ENCODE measurements around the gene CD2BP2. TPM values are rescaled to one million over a fixed set of nuclear protein-coding genes. Genes with fewer than 3 reads are reported as not detected.

The CD2BP2 gene
- total RNA-seq, 1 experiment from 2014 or later = 45.4 TPM

- Histone ChIP-seq H3K4me1 (ENCODE audit: low read length) (peaks cover 57% of the 10 kb centered on the region), H3K9me2 (replicated peaks; ENCODE audit: insufficient read depth, low read length) (no peaks in the 10 kb centered on the region), H4K20me1 (ENCODE audit: insufficient read depth, low read depth, low read length) (0 out of 2 replicates have a peak, but pooled peaks cover 4% of the 10 kb centered on the region), H3K9me3 (ENCODE audit: low read length) (no peaks in the 10 kb centered on the region), H3K79me2 (ENCODE audit: low read length) (peaks cover 22% of the 10 kb centered on the region), H3K4me3 (ENCODE audit: low read length) (peak overlapping the region; percentile 77; the same call in 1 of the 2 replicates), H3K27ac (ENCODE audit: low read length) (peak overlapping the region; percentile 99), H3K4me2 (ENCODE audit: low read depth, low read length, poor library complexity, severe bottlenecking) (peak overlapping the region; percentile 100), H2AFZ (ENCODE audit: low read length) (no peak overlapping the region), H3K36me3 (ENCODE audit: insufficient read depth, low read length) (no peaks in the 10 kb centered on the region), H3K27me3 (ENCODE audit: low read length) (no peaks in the 10 kb centered on the region), H3K9ac (ENCODE audit: low read length) (peak overlapping the region; percentile 97)
- DNase-seq = no peak
Observed at GRCh38 chr16:30380072-30380802, 25.1 kb upstream of the CD2BP2 start.

GRCh38 chr16:30379158-30379783 lies 24.2 kb upstream of the CD2BP2 start:
- H3K36me3 ChIP-seq (ENCODE audit: insufficient read depth, low read length) = no peaks in the 10 kb centered on the region
- peak overlapping the region; percentile 100 for H3K4me2 ChIP-seq (ENCODE audit: low read depth, low read length, poor library complexity, severe bottlenecking)
- peak overlapping the region; percentile 97 for H3K9ac ChIP-seq (ENCODE audit: low read length)
- H4K20me1 ChIP-seq (ENCODE audit: insufficient read depth, low read depth, low read length) = 0 out of 2 replicates have a peak, but pooled peaks cover 4% of the 10 kb centered on the region
- no peaks in the 10 kb centered on the region for H3K9me3 ChIP-seq (ENCODE audit: low read length)
- DNase-seq = peak; percentile 41
- H3K4me3 ChIP-seq (ENCODE audit: low read length) = peak overlapping the region; percentile 77
- peak overlapping the region; percentile 99 for H3K27ac ChIP-seq (ENCODE audit: low read length)
- H3K9me2 ChIP-seq (replicated peaks; ENCODE audit: insufficient read depth, low read length) = no peaks in the 10 kb centered on the region
- H3K4me1 ChIP-seq (ENCODE audit: low read length) = peaks cover 57% of the 10 kb centered on the region
- H3K27me3 ChIP-seq (ENCODE audit: low read length) = no peaks in the 10 kb centered on the region
- peaks cover 22% of the 10 kb centered on the region for H3K79me2 ChIP-seq (ENCODE audit: low read length)
- no peak overlapping the region for H2AFZ ChIP-seq (ENCODE audit: low read length)

GRCh38 chr16:30378236-30379157 lies 23.4 kb upstream of the CD2BP2 start:
- Histone ChIP-seq H3K4me3 (ENCODE audit: low read length) (peak overlapping the region; percentile 77), H3K36me3 (ENCODE audit: insufficient read depth, low read length) (no peaks in the 10 kb centered on the region), H3K27ac (ENCODE audit: low read length) (peak overlapping the region; percentile 99), H3K4me1 (ENCODE audit: low read length) (peaks cover 57% of the 10 kb centered on the region), H3K4me2 (ENCODE audit: low read depth, low read length, poor library complexity, severe bottlenecking) (peak overlapping the region; percentile 100), H4K20me1 (ENCODE audit: insufficient read depth, low read depth, low read length) (0 out of 2 replicates have a peak, but pooled peaks cover 4% of the 10 kb centered on the region), H3K27me3 (ENCODE audit: low read length) (no peaks in the 10 kb centered on the region), H3K9me3 (ENCODE audit: low read length) (no peaks in the 10 kb centered on the region), H2AFZ (ENCODE audit: low read length) (no peak overlapping the region), H3K79me2 (ENCODE audit: low read length) (peaks cover 22% of the 10 kb centered on the region), H3K9ac (ENCODE audit: low read length) (peak overlapping the region; percentile 99), H3K9me2 (replicated peaks; ENCODE audit: insufficient read depth, low read length) (no peaks in the 10 kb centered on the region)
- peak; percentile 100 for DNase-seq

- H3K27ac ChIP-seq (ENCODE audit: low read length) = peak overlapping the region; percentile 99
Observed at GRCh38 chr16:30377812-30378235, 22.7 kb upstream of the CD2BP2 start.

GRCh38 chr16:30377050-30377811 lies 22.1 kb upstream of the CD2BP2 start:
- H3K27ac ChIP-seq (ENCODE audit: low read length) = peak overlapping the region; percentile 99
- peaks cover 22% of the 10 kb centered on the region for H3K79me2 ChIP-seq (ENCODE audit: low read length)
- no peaks in the 10 kb centered on the region for H3K36me3 ChIP-seq (ENCODE audit: insufficient read depth, low read length)
- 0 out of 2 replicates have a peak, but pooled peaks cover 4% of the 10 kb centered on the region for H4K20me1 ChIP-seq (ENCODE audit: insufficient read depth, low read depth, low read length)
- peak overlapping the region; percentile 77 for H3K4me3 ChIP-seq (ENCODE audit: low read length)
- H3K9ac ChIP-seq (ENCODE audit: low read length) = peak overlapping the region; percentile 99
- DNase-seq = no peak
- H3K9me2 ChIP-seq (replicated peaks; ENCODE audit: insufficient read depth, low read length) = no peaks in the 10 kb centered on the region
- H3K27me3 ChIP-seq (ENCODE audit: low read length) = no peaks in the 10 kb centered on the region
- H2AFZ ChIP-seq (ENCODE audit: low read length) = no peak overlapping the region
- peak overlapping the region; percentile 100 for H3K4me2 ChIP-seq (ENCODE audit: low read depth, low read length, poor library complexity, severe bottlenecking)
- peaks cover 56% of the 10 kb centered on the region for H3K4me1 ChIP-seq (ENCODE audit: low read length)
- H3K9me3 ChIP-seq (ENCODE audit: low read length) = no peaks in the 10 kb centered on the region

More at GRCh38 chr16:30377812-30378235, 22.7 kb upstream of the CD2BP2 start:
- peaks cover 56% of the 10 kb centered on the region for H3K4me1 ChIP-seq (ENCODE audit: low read length)
- H3K9me3 ChIP-seq (ENCODE audit: low read length) = no peaks in the 10 kb centered on the region
- peak overlapping the region; percentile 99 for H3K9ac ChIP-seq (ENCODE audit: low read length)
- peak overlapping the region; percentile 100 for H3K4me2 ChIP-seq (ENCODE audit: low read depth, low read length, poor library complexity, severe bottlenecking)
- peaks cover 22% of the 10 kb centered on the region for H3K79me2 ChIP-seq (ENCODE audit: low read length)
- H3K9me2 ChIP-seq (replicated peaks; ENCODE audit: insufficient read depth, low read length) = no peaks in the 10 kb centered on the region
- H2AFZ ChIP-seq (ENCODE audit: low read length) = 0 out of 2 replicates have a peak overlapping the region, but pooled peaks have one; percentile 39
- H4K20me1 ChIP-seq (ENCODE audit: insufficient read depth, low read depth, low read length) = 0 out of 2 replicates have a peak, but pooled peaks cover 4% of the 10 kb centered on the region
- DNase-seq = peak; percentile 96
- H3K27me3 ChIP-seq (ENCODE audit: low read length) = no peaks in the 10 kb centered on the region
- no peaks in the 10 kb centered on the region for H3K36me3 ChIP-seq (ENCODE audit: insufficient read depth, low read length)
- H3K4me3 ChIP-seq (ENCODE audit: low read length) = peak overlapping the region; percentile 77

- no peak overlapping the region for H3K27ac ChIP-seq (ENCODE audit: low read length)
- peak overlapping the region; percentile 100 for H3K4me2 ChIP-seq (ENCODE audit: low read depth, low read length, poor library complexity, severe bottlenecking)
- peaks cover 56% of the 10 kb centered on the region for H3K4me1 ChIP-seq (ENCODE audit: low read length)
Observed at GRCh38 chr16:30376461-30376902, 21.4 kb upstream of the CD2BP2 start.

GRCh38 chr16:30375864-30376263 lies 20.8 kb upstream of the CD2BP2 start:
- Histone ChIP-seq H3K9me3 (ENCODE audit: low read length) (no peaks in the 10 kb centered on the region), H3K27me3 (ENCODE audit: low read length) (no peaks in the 10 kb centered on the region), H3K36me3 (ENCODE audit: insufficient read depth, low read length) (no peaks in the 10 kb centered on the region), H3K27ac (ENCODE audit: low read length) (no peak overlapping the region), H3K4me3 (ENCODE audit: low read length) (no peak overlapping the region), H3K79me2 (ENCODE audit: low read length) (peaks cover 13% of the 10 kb centered on the region), H3K4me1 (ENCODE audit: low read length) (peaks cover 54% of the 10 kb centered on the region), H3K9me2 (replicated peaks; ENCODE audit: insufficient read depth, low read length) (no peaks in the 10 kb centered on the region), H3K9ac (ENCODE audit: low read length) (no peak overlapping the region), H2AFZ (ENCODE audit: low read length) (no peak overlapping the region), H4K20me1 (ENCODE audit: insufficient read depth, low read depth, low read length) (0 out of 2 replicates have a peak, but pooled peaks cover 4% of the 10 kb centered on the region), H3K4me2 (ENCODE audit: low read depth, low read length, poor library complexity, severe bottlenecking) (no peak overlapping the region)
- DNase-seq = no peak

More at GRCh38 chr16:30376461-30376902, 21.4 kb upstream of the CD2BP2 start:
- Histone ChIP-seq H3K9me2 (replicated peaks; ENCODE audit: insufficient read depth, low read length) (no peaks in the 10 kb centered on the region), H3K27me3 (ENCODE audit: low read length) (no peaks in the 10 kb centered on the region), H3K4me3 (ENCODE audit: low read length) (no peak overlapping the region), H2AFZ (ENCODE audit: low read length) (no peak overlapping the region), H3K9ac (ENCODE audit: low read length) (no peak overlapping the region), H3K36me3 (ENCODE audit: insufficient read depth, low read length) (no peaks in the 10 kb centered on the region), H3K79me2 (ENCODE audit: low read length) (peaks cover 19% of the 10 kb centered on the region), H3K9me3 (ENCODE audit: low read length) (no peaks in the 10 kb centered on the region), H4K20me1 (ENCODE audit: insufficient read depth, low read depth, low read length) (0 out of 2 replicates have a peak, but pooled peaks cover 4% of the 10 kb centered on the region)
- peak; percentile 41 for DNase-seq
